ENCODE data around the gene KRTAP3-1.

Gene KRTAP3-1

DNA sequence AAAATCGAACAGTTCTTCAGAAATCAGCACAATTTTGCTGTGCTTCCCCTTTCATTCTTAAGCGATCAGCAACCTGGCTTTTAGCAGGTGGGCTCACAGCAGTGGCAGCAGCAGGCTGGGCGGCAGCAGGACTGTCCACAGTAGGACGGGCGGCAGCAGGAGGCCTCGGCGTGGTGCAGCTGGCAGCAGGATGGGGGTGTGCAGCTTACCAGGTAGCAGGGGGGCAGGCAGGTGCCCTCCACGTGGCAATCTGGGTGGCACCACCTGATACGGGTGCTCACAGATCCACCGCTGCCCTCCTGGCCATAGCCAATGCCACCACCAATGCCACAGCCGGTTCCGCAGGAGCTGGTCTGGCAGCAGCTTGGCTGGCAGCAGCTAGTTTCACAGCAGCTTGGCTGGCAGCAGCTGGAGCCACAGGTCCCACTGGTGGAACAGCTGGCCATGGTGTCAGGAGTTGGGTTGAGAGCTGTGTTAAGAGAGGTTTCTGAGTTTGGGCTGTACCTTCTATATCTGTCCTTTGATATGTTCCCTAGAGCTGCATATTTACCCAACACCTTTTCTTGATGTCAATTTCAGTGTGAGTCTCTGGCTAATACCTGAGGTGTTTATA is 20.8 kb upstream of the KRTAP3-1 start, which contains the start of gene KRTAP1-4:
KRTAP1-4 (minus strand) TSS at position 563 of the 613 bp plus-strand sequence; CDS start at position 446, 117 bp downstream.
- Mint-ChIP-seq H3K4me3 (no peak within 1 kb of the TSS), H3K36me3 (no peaks in the 10 kb centered on the region), H3K27me3 (peaks cover 18 to 21% of the 10 kb centered on the region in 2 donors), H3K9me3 (no peaks in the 10 kb centered on the region), H3K4me1 (no peaks in the 10 kb centered on the region), H3K27ac (no peak within 1 kb of the TSS)
- no peak for ATAC-seq (replicated peaks)
- DNase-seq: no peak

- no peaks in the 10 kb centered on the region for H3K4me1 Mint-ChIP-seq
- ATAC-seq (replicated peaks) (no peak), DNase-seq (no peak)
- H3K36me3 Mint-ChIP-seq: no peaks in the 10 kb centered on the region
- H3K27ac Mint-ChIP-seq: no peak within 1 kb of the TSS
- no peaks in the 10 kb centered on the region for H3K9me3 Mint-ChIP-seq
- no peak within 1 kb of the TSS for H3K4me3 Mint-ChIP-seq
- peaks cover 20 to 21% of the 10 kb centered on the region in 2 donors for H3K27me3 Mint-ChIP-seq
Observed at GRCh38 chr17:41026715-41027471, 18.0 kb upstream of the KRTAP3-1 start, which contains the start of gene KRTAP1-5. Gene KRTAP1-5 (minus strand): TSS chr17:41027208. CDS start chr17:41027155, 53 bp downstream.

GRCh38 chr17:41024697-41025096 is 15.8 kb upstream of the KRTAP3-1 start:
- Mint-ChIP-seq H3K9me3 (peaks cover 4 to 5% of the 10 kb centered on the region in 2 donors), H3K27me3 (peaks cover 20 to 21% of the 10 kb centered on the region in 2 donors), H3K4me1 (no peaks in the 10 kb centered on the region), H3K4me3 (no peak overlapping the region), H3K27ac (no peak overlapping the region), H3K36me3 (peaks cover 0 to 4% of the 10 kb centered on the region in 2 donors)
- DNase-seq: no peak
- no peak for ATAC-seq (replicated peaks)

DNA sequence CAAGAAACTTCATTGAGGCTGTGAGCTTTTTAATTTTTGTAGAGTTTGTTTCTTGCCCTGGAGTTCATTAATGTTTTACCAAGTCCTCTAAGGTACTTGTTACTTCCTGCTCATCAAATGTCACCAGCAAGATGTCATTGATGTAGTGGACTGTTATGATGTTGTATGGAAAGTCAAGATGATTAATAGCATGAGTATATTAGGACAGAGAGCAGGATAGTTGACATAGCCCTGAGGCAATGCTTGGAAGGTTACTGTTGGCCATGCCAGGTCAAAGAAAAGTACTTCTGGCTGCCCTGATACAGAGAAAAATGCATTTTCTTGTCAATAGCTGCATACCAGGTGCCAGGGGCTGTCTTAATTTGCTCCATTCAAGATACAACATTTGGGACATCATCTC is 11.4 kb upstream of the KRTAP3-1 start:
- no peak for DNase-seq
- ATAC-seq (replicated peaks): no peak
- peaks cover 0 to 4% of the 10 kb centered on the region in 2 donors for H3K36me3 Mint-ChIP-seq
- H3K9me3 Mint-ChIP-seq: peaks cover 4 to 5% of the 10 kb centered on the region in 2 donors
- peaks cover 6 to 9% of the 10 kb centered on the region in 2 donors for H3K27me3 Mint-ChIP-seq
- no peak overlapping the region for H3K4me3 Mint-ChIP-seq
- no peak overlapping the region for H3K27ac Mint-ChIP-seq
- H3K4me1 Mint-ChIP-seq: peaks cover 4 to 6% of the 10 kb centered on the region in 2 donors

DNA sequence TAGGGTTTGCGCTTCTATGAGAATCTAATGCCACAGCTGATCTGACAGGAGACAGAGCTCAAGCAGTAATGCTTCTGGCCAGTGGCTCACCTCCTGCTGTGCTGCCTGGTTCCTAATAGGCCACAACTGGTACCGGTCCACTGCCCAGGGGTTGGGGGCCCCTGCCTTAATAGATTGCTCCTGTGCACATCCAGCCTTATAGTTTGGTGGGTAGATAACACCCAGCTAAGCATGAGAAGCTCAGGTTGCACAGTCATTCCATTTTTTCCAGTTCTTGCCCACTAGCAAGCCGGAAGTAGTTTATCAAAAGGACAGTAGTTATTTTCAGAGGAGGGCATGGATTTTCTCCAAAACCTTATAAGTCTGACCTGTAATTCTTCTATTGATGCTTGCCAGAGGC is 10.5 kb upstream of the KRTAP3-1 start:
- DNase-seq (no peak), ATAC-seq (replicated peaks) (no peak)
- Mint-ChIP-seq H3K36me3 (peaks cover 0 to 4% of the 10 kb centered on the region in 2 donors), H3K9me3 (peaks cover 4 to 5% of the 10 kb centered on the region in 2 donors), H3K4me1 (peaks cover 4 to 8% of the 10 kb centered on the region in 2 donors), H3K4me3 (no peak overlapping the region), H3K27ac (no peak overlapping the region), H3K27me3 (peaks cover 5 to 6% of the 10 kb centered on the region in 2 donors)

DNA sequence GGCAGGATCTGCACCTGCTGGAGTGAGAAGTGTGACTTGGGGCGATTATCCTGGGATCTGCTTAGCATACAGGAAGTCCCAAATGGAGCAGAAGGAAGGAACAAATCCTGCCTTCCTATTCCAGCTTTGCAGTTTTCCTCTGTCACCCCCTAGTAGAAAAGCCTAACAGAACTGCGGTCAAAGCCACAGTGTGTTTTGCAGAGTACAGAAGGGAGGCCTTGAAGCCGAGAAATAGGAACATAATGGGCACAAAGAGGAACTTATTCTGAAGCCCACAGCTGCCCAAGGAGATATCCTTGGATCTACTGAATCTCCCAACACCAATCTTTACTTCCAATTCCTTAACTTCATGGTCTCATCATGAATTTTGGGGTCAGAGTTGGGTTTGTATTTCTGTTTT is 9.6 kb upstream of the KRTAP3-1 start:
- no peak for DNase-seq
- H3K4me3 Mint-ChIP-seq: no peak overlapping the region
- peaks cover 0 to 4% of the 10 kb centered on the region in 2 donors for H3K36me3 Mint-ChIP-seq
- peaks cover 4 to 8% of the 10 kb centered on the region in 2 donors for H3K4me1 Mint-ChIP-seq
- no peak overlapping the region for H3K27ac Mint-ChIP-seq
- ATAC-seq (replicated peaks): no peak
- H3K27me3 Mint-ChIP-seq: peaks cover 5 to 6% of the 10 kb centered on the region in 2 donors
- peaks cover 4 to 5% of the 10 kb centered on the region in 2 donors for H3K9me3 Mint-ChIP-seq

DNA sequence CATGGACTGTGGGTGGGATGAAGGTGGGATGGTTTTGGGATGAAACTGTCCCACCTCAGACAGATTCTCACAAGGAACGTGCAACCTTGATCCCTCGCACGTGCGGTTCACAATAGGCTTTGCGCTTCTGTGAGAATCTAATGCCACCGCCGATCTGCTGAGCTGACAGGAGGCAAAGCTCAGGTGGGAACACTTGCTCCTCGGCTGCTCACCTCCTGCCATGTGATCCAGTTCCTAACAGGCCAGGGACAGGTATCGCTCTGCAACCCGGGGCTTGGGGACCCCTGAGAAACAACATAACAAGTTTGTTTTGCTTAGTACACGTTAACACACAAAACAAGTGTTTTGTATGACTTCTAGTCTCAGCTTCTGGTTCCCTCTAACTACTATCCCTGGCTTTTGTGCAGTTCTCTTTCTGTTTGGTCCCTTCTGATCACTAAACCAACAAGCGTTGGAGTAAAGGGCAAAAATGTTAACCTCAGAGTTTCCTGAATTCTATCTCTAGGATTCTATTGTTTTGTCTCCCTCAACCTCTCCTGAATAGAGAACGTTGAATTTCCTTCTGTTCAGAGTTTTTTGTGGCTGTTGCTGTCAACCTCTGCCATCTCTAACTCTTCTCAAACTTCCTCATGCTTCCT is 7.8 kb upstream of the KRTAP3-1 start:
- H3K4me3 Mint-ChIP-seq: no peak overlapping the region
- peaks cover 0 to 3% of the 10 kb centered on the region in 2 donors for H3K27me3 Mint-ChIP-seq
- DNase-seq (no peak), ATAC-seq (replicated peaks) (no peak)
- H3K27ac Mint-ChIP-seq: no peak overlapping the region
- peaks cover 4 to 5% of the 10 kb centered on the region in 2 donors for H3K9me3 Mint-ChIP-seq
- peaks cover 4 to 8% of the 10 kb centered on the region in 2 donors for H3K4me1 Mint-ChIP-seq
- H3K36me3 Mint-ChIP-seq: peaks cover 0 to 4% of the 10 kb centered on the region in 2 donors

GRCh38 chr17:41015454-41015853 is 6.5 kb upstream of the KRTAP3-1 start:
- Mint-ChIP-seq H3K9me3 (no peaks in the 10 kb centered on the region), H3K36me3 (no peaks in the 10 kb centered on the region), H3K4me3 (no peak overlapping the region), H3K4me1 (peaks cover 4 to 8% of the 10 kb centered on the region in 2 donors), H3K27me3 (peaks cover 0 to 3% of the 10 kb centered on the region in 2 donors), H3K27ac (no peak overlapping the region)
- ATAC-seq (replicated peaks): peak; percentile 29 to 57
- DNase-seq: no peak

GRCh38 chr17:41013606-41014005 is 4.7 kb upstream of the KRTAP3-1 start:
- H3K4me3 Mint-ChIP-seq: no peak overlapping the region
- peaks cover 0 to 3% of the 10 kb centered on the region in 2 donors for H3K27me3 Mint-ChIP-seq
- no peaks in the 10 kb centered on the region for H3K36me3 Mint-ChIP-seq
- no peak for ATAC-seq (replicated peaks)
- H3K4me1 Mint-ChIP-seq: peaks cover 5 to 8% of the 10 kb centered on the region in 2 donors
- H3K9me3 Mint-ChIP-seq: no peaks in the 10 kb centered on the region
- no peak for DNase-seq
- H3K27ac Mint-ChIP-seq: no peak overlapping the region

DNA sequence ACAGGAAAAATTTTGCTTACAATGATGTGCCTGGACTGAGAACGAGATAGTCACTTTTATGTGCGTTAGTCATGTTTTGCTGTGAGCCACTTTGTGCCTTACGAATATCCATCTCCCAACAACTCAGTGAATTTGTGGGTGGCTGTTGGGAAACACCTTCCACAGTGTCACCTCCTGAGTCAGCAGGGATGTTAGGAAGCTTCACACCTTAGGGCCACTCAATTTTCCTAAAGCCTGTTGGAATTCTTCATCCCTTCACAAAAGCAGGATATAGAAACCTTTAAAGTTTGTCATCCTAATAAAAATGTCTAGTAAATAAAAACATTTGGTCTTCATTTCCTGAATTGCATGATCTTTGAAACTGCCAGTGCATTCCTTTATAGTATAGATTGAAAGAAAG is 4.3 kb upstream of the KRTAP3-1 start:
- DNase-seq (no peak), ATAC-seq (replicated peaks) (no peak)
- Mint-ChIP-seq H3K36me3 (no peaks in the 10 kb centered on the region), H3K4me3 (no peak overlapping the region), H3K4me1 (peaks cover 5 to 8% of the 10 kb centered on the region in 2 donors), H3K9me3 (no peaks in the 10 kb centered on the region), H3K27me3 (peaks cover 0 to 3% of the 10 kb centered on the region in 2 donors), H3K27ac (no peak overlapping the region)

DNA sequence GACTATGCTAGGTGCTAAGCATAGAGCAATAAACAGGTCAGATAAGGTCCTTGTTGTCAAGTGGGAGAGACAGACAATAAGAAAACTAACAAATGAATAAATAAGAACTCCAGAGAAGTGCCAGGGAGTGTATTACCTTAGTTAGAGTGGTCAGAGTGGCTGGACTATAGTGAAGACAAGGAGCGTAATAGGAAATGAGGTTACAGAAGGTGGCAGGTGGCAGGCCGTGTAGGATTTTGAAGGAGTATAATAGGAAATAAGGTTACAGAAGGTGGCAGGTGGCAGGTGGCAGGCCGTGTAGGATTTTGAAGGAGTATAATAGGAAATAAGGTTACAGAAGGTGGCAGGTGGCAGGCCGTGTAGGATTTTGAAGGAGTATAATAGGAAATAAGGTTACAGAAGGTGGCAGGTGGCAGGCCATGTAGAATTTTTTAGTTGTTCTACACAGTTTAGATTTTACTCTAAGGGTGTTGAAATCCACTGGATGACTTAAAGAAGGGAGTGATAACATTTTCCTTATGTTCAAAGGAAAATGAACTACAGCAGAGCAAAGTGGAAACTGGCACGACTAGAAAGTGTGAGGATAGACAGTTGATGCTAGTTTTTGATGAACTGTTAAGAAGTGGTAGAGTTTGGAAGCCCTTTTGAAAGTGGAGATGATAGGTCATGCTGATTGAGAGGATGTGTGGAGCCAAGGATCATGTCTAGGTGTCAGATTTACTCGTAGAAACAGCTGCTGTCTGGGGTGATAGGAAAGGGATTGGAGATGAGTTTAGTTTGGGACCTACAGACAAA is 3.6 kb upstream of the KRTAP3-1 start:
- DNase-seq (no peak), ATAC-seq (replicated peaks) (no peak)
- no peak overlapping the region for H3K27ac Mint-ChIP-seq
- peaks cover 0 to 3% of the 10 kb centered on the region in 2 donors for H3K27me3 Mint-ChIP-seq
- no peaks in the 10 kb centered on the region for H3K9me3 Mint-ChIP-seq
- no peak overlapping the region for H3K4me3 Mint-ChIP-seq
- peaks cover 5 to 8% of the 10 kb centered on the region in 2 donors for H3K4me1 Mint-ChIP-seq
- H3K36me3 Mint-ChIP-seq: no peaks in the 10 kb centered on the region

DNA sequence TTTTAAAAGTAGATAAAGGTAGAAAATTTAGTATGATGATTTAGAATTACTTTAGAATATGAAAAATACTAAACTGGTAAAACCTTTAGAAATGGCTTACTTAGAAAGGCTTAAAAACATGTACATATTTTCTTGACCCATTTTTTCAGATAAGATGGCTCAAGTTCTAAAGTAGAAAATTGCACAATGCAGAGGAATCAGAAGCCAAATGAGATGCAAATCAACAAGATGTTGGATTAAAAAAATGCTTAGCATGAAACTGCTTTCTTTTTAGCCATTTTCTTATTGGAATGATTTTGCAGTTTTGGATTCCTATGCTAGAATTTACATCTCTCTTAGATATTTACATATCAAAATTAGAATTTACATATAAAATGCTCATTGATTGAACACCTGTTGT is 1.5 kb upstream of the KRTAP3-1 start:
- ATAC-seq (replicated peaks) (no peak), DNase-seq (no peak)
- Mint-ChIP-seq H3K27ac (no peak overlapping the region), H3K4me1 (peaks cover 3% of the 10 kb centered on the region in 2 donors), H3K4me3 (no peak overlapping the region), H3K36me3 (no peaks in the 10 kb centered on the region), H3K9me3 (no peaks in the 10 kb centered on the region), H3K27me3 (peaks cover 0 to 7% of the 10 kb centered on the region in 2 donors)

GRCh38 chr17:41009936-41010335 is 1.0 kb upstream of the KRTAP3-1 start:
- H3K36me3 Mint-ChIP-seq: no peaks in the 10 kb centered on the region
- ATAC-seq (replicated peaks) (no peak), DNase-seq (no peak)
- H3K4me3 Mint-ChIP-seq: no peak overlapping the region
- peaks cover 0 to 7% of the 10 kb centered on the region in 2 donors for H3K27me3 Mint-ChIP-seq
- H3K9me3 Mint-ChIP-seq: no peaks in the 10 kb centered on the region
- H3K27ac Mint-ChIP-seq: no peak overlapping the region
- H3K4me1 Mint-ChIP-seq: peaks cover 0 to 1% of the 10 kb centered on the region in 2 donors

DNA sequence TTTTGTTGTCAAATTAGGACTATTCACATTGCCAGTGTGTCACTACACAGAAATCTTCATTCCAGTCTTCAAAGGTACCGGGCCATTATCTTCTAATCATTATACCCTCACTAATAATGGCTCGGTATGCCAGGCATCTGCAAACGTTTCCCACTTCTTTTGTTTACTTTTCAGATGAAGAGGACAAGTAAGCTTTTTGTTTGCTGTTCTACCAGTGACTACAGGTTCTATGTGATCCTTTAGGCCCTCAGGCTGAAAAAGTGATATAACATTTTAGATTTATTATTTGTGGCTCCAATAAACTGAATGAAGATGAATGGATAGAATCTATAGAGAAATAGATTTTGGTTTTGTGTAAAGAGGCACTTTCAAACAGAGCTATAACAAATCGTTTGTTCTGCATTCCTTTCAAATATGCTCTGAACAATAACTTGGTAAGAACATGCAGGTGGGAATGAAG is 403 bp upstream of the KRTAP3-1 start:
- no peak for DNase-seq
- Mint-ChIP-seq H3K9me3 (no peaks in the 10 kb centered on the region), H3K36me3 (no peaks in the 10 kb centered on the region), H3K4me3 (no peak overlapping the region), H3K27ac (no peak overlapping the region), H3K27me3 (peaks cover 0 to 7% of the 10 kb centered on the region in 2 donors), H3K4me1 (peaks cover 0 to 1% of the 10 kb centered on the region in 2 donors)
- no peak for ATAC-seq (replicated peaks)

All from stimulated activated naive B cell treated with anti-CD40 and anti-IgM and Interleukin-4, amounts not matched to agents 10 μg/mL and 1 μg/mL and 100 μg/mL, for 72 hours (primary cell).